Measurements from ENCODE around the gene LGSN. TPM values are rescaled to one million over a fixed set of nuclear protein-coding genes. Genes with fewer than 3 reads are reported as not detected.
"Not testable (repeated sequence)": the region's sequence is repeated elsewhere in the genome, so short reads cannot be mapped to it uniquely, and the experiment has no call there.

Gene LGSN
- total RNA-seq, 2 experiments from 2014 or later = not detected

- Mint-ChIP-seq H3K27ac (no peak overlapping the region), H3K27me3 (ENCODE audit: low read depth) (no peaks in the 10 kb centered on the region), H3K36me3 (ENCODE audit: low read depth) (no peaks in the 10 kb centered on the region), H3K9me3 (no peaks in the 10 kb centered on the region), H3K4me3 (no peak overlapping the region), H3K4me1 (ENCODE audit: low read depth) (no peaks in the 10 kb centered on the region)
- no peak for DNase-seq
- intact Hi-C loops (cut with micrococcal nuclease) = no loop called here
- CTCF ChIA-PET = no interaction called here
Observed at GRCh38 chr6:63267046-63267445, 52.7 kb downstream of the LGSN start.

- DNase-seq = no peak
- no peak overlapping the region for H3K27ac Mint-ChIP-seq
- no peaks in the 10 kb centered on the region for H3K36me3 Mint-ChIP-seq (ENCODE audit: low read depth)
- H3K4me3 Mint-ChIP-seq = no peak overlapping the region
- intact Hi-C loops (cut with micrococcal nuclease) = no loop called here
- no peaks in the 10 kb centered on the region for H3K4me1 Mint-ChIP-seq (ENCODE audit: low read depth)
- H3K27me3 Mint-ChIP-seq (ENCODE audit: low read depth) = no peaks in the 10 kb centered on the region
- CTCF ChIA-PET = no interaction called here
- H3K9me3 Mint-ChIP-seq = no peaks in the 10 kb centered on the region
Observed at GRCh38 chr6:63263444-63263843, 56.3 kb downstream of the LGSN start.

- no peaks in the 10 kb centered on the region for H3K9me3 Mint-ChIP-seq
- no peaks in the 10 kb centered on the region for H3K4me1 Mint-ChIP-seq (ENCODE audit: low read depth)
Observed at GRCh38 chr6:63261820-63262219, 58.0 kb downstream of the LGSN start.

GRCh38 chr6:63259153-63259552, 60.6 kb downstream of the LGSN start:
- no peak overlapping the region for H3K27ac Mint-ChIP-seq

More at GRCh38 chr6:63261820-63262219, 58.0 kb downstream of the LGSN start:
- H3K4me3 Mint-ChIP-seq = no peak overlapping the region
- intact Hi-C loops (cut with micrococcal nuclease) = no loop called here
- CTCF ChIA-PET = no interaction called here
- H3K36me3 Mint-ChIP-seq (ENCODE audit: low read depth) = no peaks in the 10 kb centered on the region
- no peaks in the 10 kb centered on the region for H3K27me3 Mint-ChIP-seq (ENCODE audit: low read depth)
- no peak overlapping the region for H3K27ac Mint-ChIP-seq
- no peak for DNase-seq

GRCh38 chr6:63249875-63250482, 69.8 kb downstream of the LGSN start:
- Mint-ChIP-seq H3K9me3 (no peaks in the 10 kb centered on the region), H3K27ac (no peak overlapping the region), H3K4me1 (ENCODE audit: low read depth) (no peaks in the 10 kb centered on the region), H3K36me3 (ENCODE audit: low read depth) (no peaks in the 10 kb centered on the region), H3K27me3 (ENCODE audit: low read depth) (no peaks in the 10 kb centered on the region), H3K4me3 (no peak overlapping the region)
- CTCF ChIA-PET = no interaction called here
- DNase-seq = no peak
- intact Hi-C loops (cut with micrococcal nuclease) = no loop called here

More at GRCh38 chr6:63259153-63259552, 60.6 kb downstream of the LGSN start:
- Mint-ChIP-seq H3K36me3 (ENCODE audit: low read depth) (no peaks in the 10 kb centered on the region), H3K4me3 (no peak overlapping the region), H3K27me3 (ENCODE audit: low read depth) (no peaks in the 10 kb centered on the region), H3K9me3 (no peaks in the 10 kb centered on the region), H3K4me1 (ENCODE audit: low read depth) (no peaks in the 10 kb centered on the region)
- intact Hi-C loops (cut with micrococcal nuclease) = no loop called here
- DNase-seq = no peak
- CTCF ChIA-PET = no interaction called here

GRCh38 chr6:63246581-63246980, 73.2 kb downstream of the LGSN start:
- DNase-seq = no peak
- H3K27ac Mint-ChIP-seq = no peak overlapping the region
- no peaks in the 10 kb centered on the region for H3K36me3 Mint-ChIP-seq (ENCODE audit: low read depth)
- CTCF ChIA-PET = no interaction called here
- H3K4me1 Mint-ChIP-seq (ENCODE audit: low read depth) = no peaks in the 10 kb centered on the region
- no peaks in the 10 kb centered on the region for H3K27me3 Mint-ChIP-seq (ENCODE audit: low read depth)
- H3K9me3 Mint-ChIP-seq = no peaks in the 10 kb centered on the region
- no peak overlapping the region for H3K4me3 Mint-ChIP-seq
- intact Hi-C loops (cut with micrococcal nuclease) = no loop called here

- no peak overlapping the region for H3K27ac Mint-ChIP-seq
- DNase-seq = no peak
- CTCF ChIA-PET = no interaction called here
- no peaks in the 10 kb centered on the region for H3K4me1 Mint-ChIP-seq (ENCODE audit: low read depth)
- H3K27me3 Mint-ChIP-seq (ENCODE audit: low read depth) = no peaks in the 10 kb centered on the region
- H3K4me3 Mint-ChIP-seq = no peak overlapping the region
- intact Hi-C loops (cut with micrococcal nuclease) = no loop called here
- H3K9me3 Mint-ChIP-seq = no peaks in the 10 kb centered on the region
- H3K36me3 Mint-ChIP-seq (ENCODE audit: low read depth) = no peaks in the 10 kb centered on the region
Observed at GRCh38 chr6:63245909-63246308, 73.9 kb downstream of the LGSN start.

GRCh38 chr6:63245420-63245819, 74.4 kb downstream of the LGSN start:
- no peaks in the 10 kb centered on the region for H3K27me3 Mint-ChIP-seq (ENCODE audit: low read depth)
- H3K36me3 Mint-ChIP-seq (ENCODE audit: low read depth) = no peaks in the 10 kb centered on the region
- H3K9me3 Mint-ChIP-seq = no peaks in the 10 kb centered on the region
- H3K4me1 Mint-ChIP-seq (ENCODE audit: low read depth) = no peaks in the 10 kb centered on the region
- intact Hi-C loops (cut with micrococcal nuclease) = no loop called here
- H3K4me3 Mint-ChIP-seq = no peak overlapping the region
- H3K27ac Mint-ChIP-seq = no peak overlapping the region
- DNase-seq = no peak
- CTCF ChIA-PET = no interaction called here

GRCh38 chr6:63236398-63236817, 83.4 kb downstream of the LGSN start:
- no peaks in the 10 kb centered on the region for H3K4me1 Mint-ChIP-seq (ENCODE audit: low read depth)
- no peak for DNase-seq
- H3K36me3 Mint-ChIP-seq (ENCODE audit: low read depth) = no peaks in the 10 kb centered on the region
- intact Hi-C loops (cut with micrococcal nuclease) = no loop called here
- no peak overlapping the region for H3K27ac Mint-ChIP-seq
- H3K9me3 Mint-ChIP-seq = peaks cover 7% of the 10 kb centered on the region
- no peak overlapping the region for H3K4me3 Mint-ChIP-seq
- CTCF ChIA-PET = no interaction called here
- H3K27me3 Mint-ChIP-seq (ENCODE audit: low read depth) = peaks cover 3% of the 10 kb centered on the region

GRCh38 chr6:63230511-63230910, 89.3 kb downstream of the LGSN start:
- H3K36me3 Mint-ChIP-seq (ENCODE audit: low read depth); H3K9me3 Mint-ChIP-seq; H3K4me3 Mint-ChIP-seq; H3K4me1 Mint-ChIP-seq (ENCODE audit: low read depth); DNase-seq; intact Hi-C loops (cut with micrococcal nuclease); H3K27me3 Mint-ChIP-seq (ENCODE audit: low read depth); CTCF ChIA-PET; H3K27ac Mint-ChIP-seq: not testable (repeated sequence)

GRCh38 chr6:63230027-63230426, 89.8 kb downstream of the LGSN start:
- DNase-seq; H3K27me3 Mint-ChIP-seq (ENCODE audit: low read depth); H3K27ac Mint-ChIP-seq; H3K4me3 Mint-ChIP-seq; intact Hi-C loops (cut with micrococcal nuclease); CTCF ChIA-PET; H3K36me3 Mint-ChIP-seq (ENCODE audit: low read depth); H3K9me3 Mint-ChIP-seq; H3K4me1 Mint-ChIP-seq (ENCODE audit: low read depth): not testable (repeated sequence)

- H3K4me1 Mint-ChIP-seq (ENCODE audit: low read depth); H3K36me3 Mint-ChIP-seq (ENCODE audit: low read depth); H3K9me3 Mint-ChIP-seq; intact Hi-C loops (cut with micrococcal nuclease); CTCF ChIA-PET; H3K4me3 Mint-ChIP-seq; H3K27me3 Mint-ChIP-seq (ENCODE audit: low read depth); H3K27ac Mint-ChIP-seq; DNase-seq: not testable (repeated sequence)
Observed at GRCh38 chr6:63227928-63228894, 91.6 kb downstream of the LGSN start.

GRCh38 chr6:63225987-63226386, 93.8 kb downstream of the LGSN start:
- CTCF ChIA-PET; H3K27me3 Mint-ChIP-seq (ENCODE audit: low read depth); H3K4me3 Mint-ChIP-seq; H3K27ac Mint-ChIP-seq; H3K9me3 Mint-ChIP-seq; intact Hi-C loops (cut with micrococcal nuclease); H3K36me3 Mint-ChIP-seq (ENCODE audit: low read depth); H3K4me1 Mint-ChIP-seq (ENCODE audit: low read depth); DNase-seq: not testable (repeated sequence)

Data from activated naive CD4-positive, alpha-beta T cell treated with anti-CD3 and anti-CD28 coated beads for 36 hours (primary cell).